ES-I3 (cell line): ENCODE measurements around the gene FHIP1A.

ENCODE experiments used
- H3K36me3 ChIP-seq: 2 replicates; pipeline ENCODE4 v1.6.1; 2013; ENCODE audit warnings: mild to moderate bottlenecking, low read length, control low read depth, moderate library complexity; ENCODE audit not compliant: insufficient read depth
- H3K4me1 ChIP-seq: 2 replicates; pipeline ENCODE4 v1.6.1; 2013; ENCODE audit warnings: mild to moderate bottlenecking, control low read depth, low read length; ENCODE audit not compliant: insufficient read depth
- H3K9ac ChIP-seq: 2 replicates; pipeline ENCODE4 v1.6.1; 2013; ENCODE audit warnings: low read depth, mild to moderate bottlenecking, low read length, moderate library complexity
- H3K9me3 ChIP-seq: 2 replicates; pipeline ENCODE4 v1.6.1; 2013; ENCODE audit warnings: mild to moderate bottlenecking, low read length, moderate library complexity; ENCODE audit not compliant: control insufficient read depth, insufficient read depth

FHIP1A gene

GRCh38 chr4:151429957-151430570 lies 21.1 kb downstream of the FHIP1A start:
- H3K4me1 ChIP-seq: peaks cover 32% of the 10 kb centered on the region; the same call in 1 of the 2 replicates
- no peaks in the 10 kb centered on the region for H3K9me3 ChIP-seq

GRCh38 chr4:151430740-151431457 lies 21.9 kb downstream of the FHIP1A start:
- H3K36me3 ChIP-seq: no peaks in the 10 kb centered on the region
- no peak overlapping the region for H3K9ac ChIP-seq
- no peaks in the 10 kb centered on the region for H3K9me3 ChIP-seq
- H3K4me1 ChIP-seq: peaks cover 32% of the 10 kb centered on the region; the same call in 1 of the 2 replicates

More at GRCh38 chr4:151429957-151430570, 21.1 kb downstream of the FHIP1A start:
- H3K36me3 ChIP-seq: no peaks in the 10 kb centered on the region
- H3K9ac ChIP-seq: no peak overlapping the region

- Histone ChIP-seq H3K9me3 (no peaks in the 10 kb centered on the region), H3K9ac (no peak overlapping the region), H3K4me1 (peaks cover 32% of the 10 kb centered on the region; the same call in 1 of the 2 replicates), H3K36me3 (no peaks in the 10 kb centered on the region)
These were observed 22.8 kb downstream of the FHIP1A start for GRCh38 chr4:151431728-151432127.

- Histone ChIP-seq H3K4me1 (peaks cover 32% of the 10 kb centered on the region; the same call in 1 of the 2 replicates), H3K36me3 (no peaks in the 10 kb centered on the region), H3K9ac (no peak overlapping the region), H3K9me3 (no peaks in the 10 kb centered on the region)
These were observed 23.7 kb downstream of the FHIP1A start for GRCh38 chr4:151432654-151433053.

- Histone ChIP-seq H3K4me1 (peaks cover 24% of the 10 kb centered on the region; the same call in 1 of the 2 replicates), H3K9ac (no peak overlapping the region), H3K9me3 (no peaks in the 10 kb centered on the region), H3K36me3 (no peaks in the 10 kb centered on the region)
These were observed 25.3 kb downstream of the FHIP1A start for GRCh38 chr4:151434183-151434860.

- Histone ChIP-seq H3K4me1 (peaks cover 10% of the 10 kb centered on the region; the same call in 1 of the 2 replicates), H3K36me3 (no peaks in the 10 kb centered on the region), H3K9me3 (no peaks in the 10 kb centered on the region), H3K9ac (no peak overlapping the region)
These were observed 27.1 kb downstream of the FHIP1A start for GRCh38 chr4:151436093-151436518.

- H3K9ac ChIP-seq: no peak overlapping the region
- H3K36me3 ChIP-seq: no peaks in the 10 kb centered on the region
- no peaks in the 10 kb centered on the region for H3K9me3 ChIP-seq
- peaks cover 6% of the 10 kb centered on the region; the same call in 1 of the 2 replicates for H3K4me1 ChIP-seq
These were observed 28.5 kb downstream of the FHIP1A start for GRCh38 chr4:151437505-151437904.

GRCh38 chr4:151438154-151438553 lies 29.2 kb downstream of the FHIP1A start:
- no peaks in the 10 kb centered on the region for H3K36me3 ChIP-seq
- H3K9me3 ChIP-seq: no peaks in the 10 kb centered on the region
- H3K4me1 ChIP-seq: peaks cover 3% of the 10 kb centered on the region

GRCh38 chr4:151439320-151439719 lies 30.3 kb downstream of the FHIP1A start:
- H3K9ac ChIP-seq: no peak overlapping the region
- H3K36me3 ChIP-seq: no peaks in the 10 kb centered on the region
- no peaks in the 10 kb centered on the region for H3K9me3 ChIP-seq
- H3K4me1 ChIP-seq: peaks cover 11% of the 10 kb centered on the region

More at GRCh38 chr4:151438154-151438553, 29.2 kb downstream of the FHIP1A start:
- no peak overlapping the region for H3K9ac ChIP-seq

GRCh38 chr4:151442002-151442401 lies 33.0 kb downstream of the FHIP1A start:
- H3K36me3 ChIP-seq: no peaks in the 10 kb centered on the region
- H3K4me1 ChIP-seq: peaks cover 11% of the 10 kb centered on the region
- H3K9me3 ChIP-seq: no peaks in the 10 kb centered on the region
- H3K9ac ChIP-seq: no peak overlapping the region

- Histone ChIP-seq H3K9me3 (no peaks in the 10 kb centered on the region), H3K36me3 (no peaks in the 10 kb centered on the region), H3K4me1 (peaks cover 11% of the 10 kb centered on the region), H3K9ac (no peak overlapping the region)
These were observed 34.3 kb downstream of the FHIP1A start for GRCh38 chr4:151443247-151443646.

- no peaks in the 10 kb centered on the region for H3K9me3 ChIP-seq
- H3K9ac ChIP-seq: no peak overlapping the region
- H3K36me3 ChIP-seq: no peaks in the 10 kb centered on the region
- peaks cover 11% of the 10 kb centered on the region for H3K4me1 ChIP-seq
These were observed 34.8 kb downstream of the FHIP1A start for GRCh38 chr4:151443752-151444151.

- H3K9ac ChIP-seq: no peak overlapping the region
- no peaks in the 10 kb centered on the region for H3K36me3 ChIP-seq
These were observed 37.2 kb downstream of the FHIP1A start for GRCh38 chr4:151446208-151446607.

GRCh38 chr4:151454513-151454912 lies 45.5 kb downstream of the FHIP1A start:
- H3K9ac ChIP-seq: no peak overlapping the region
- H3K4me1 ChIP-seq: peaks cover 15% of the 10 kb centered on the region
- no peaks in the 10 kb centered on the region for H3K36me3 ChIP-seq
- no peaks in the 10 kb centered on the region for H3K9me3 ChIP-seq

More at GRCh38 chr4:151446208-151446607, 37.2 kb downstream of the FHIP1A start:
- H3K9me3 ChIP-seq: no peaks in the 10 kb centered on the region
- peaks cover 11% of the 10 kb centered on the region for H3K4me1 ChIP-seq
